SK-N-SH (cell line): ENCODE data around the gene KLHL33. TPM values are rescaled to one million over a fixed set of nuclear protein-coding genes. Genes with fewer than 3 reads are reported as not detected.
A peak's percentile ranks its signal among the peaks of the same experiment; 100 is the strongest.

Experiments
- CTCF ChIA-PET: fragments of 300-600, 350-600 bp; formaldehyde crosslinking; extraction: SDS; loops from one replicate; lab custom pipeline; 2021; lab: Yijun Ruan, JAX
- POLR2A ChIA-PET: fragments of 350-600 bp; sonication (Branson Sonifier 250); formaldehyde crosslinking; extraction: SDS; loops from one replicate; lab custom pipeline; 2020; ENCODE audit warnings: antibody characterized with exemption, inconsistent platforms; lab: Yijun Ruan, JAX
- DNase-seq: peaks from one replicate; pipeline ENCODE4 v3.0.0; 2012
- H2AFZ ChIP-seq: fragments of 200-600 bp; sonication (generic); 2 replicates; pipeline ENCODE4 v1.8.1; 2016; ENCODE audit warnings: antibody characterized with exemption, mild to moderate bottlenecking, low read depth
- H3F3A ChIP-seq: fragments of 200-600 bp; sonication (generic); replicated peaks from 2 replicates; pipeline ENCODE3; 2016; ENCODE audit warnings: antibody characterized with exemption, mild to moderate bottlenecking; ENCODE audit not compliant: insufficient read depth
- H3K27ac ChIP-seq, 2 experiments: fragments of 200-500 bp in 1 of 2; fragments of 200-600 bp in 1 of 2; sonication (Bioruptor generic) in 1 of 2; sonication (generic), shearing (Covaris generic) in 1 of 2; 2 replicates each; pipeline versions ENCODE4 v1.5.1 to v1.6.1; 2014 to 2016; ENCODE audit warnings: low read depth in 2 of 2, inconsistent platforms in 1 of 2, low read length in 1 of 2, mild to moderate bottlenecking in 1 of 2, mixed read lengths in 1 of 2
- H3K27me3 ChIP-seq: fragments of 200-600 bp; sonication (generic), shearing (Covaris generic); 2 replicates; pipeline ENCODE4 v1.6.1; 2016; ENCODE audit warnings: mixed run types; ENCODE audit not compliant: insufficient read depth
- H3K36me3 ChIP-seq, 2 experiments: fragments of 200-500 bp in 1 of 2; fragments of 200-600 bp in 1 of 2; sonication (Bioruptor generic) in 1 of 2; sonication (generic) in 1 of 2; replicated peaks in 1 of 2; 2 replicates each; pipeline versions ENCODE3 to v1.5.1; 2014 to 2016; ENCODE audit warnings: low read length in 1 of 2, mild to moderate bottlenecking in 1 of 2; ENCODE audit not compliant: insufficient read depth in 2 of 2, control insufficient read depth in 1 of 2
- H3K4me1 ChIP-seq, 2 experiments: fragments of 200-500 bp in 1 of 2; fragments of 200-600 bp in 1 of 2; sonication (Bioruptor generic) in 1 of 2; sonication (generic), shearing (Covaris generic) in 1 of 2; 2 replicates each; pipeline versions ENCODE4 v1.5.1 to v1.6.1; 2014 to 2016; ENCODE audit warnings: low read depth in 1 of 2, low read length in 1 of 2, mixed run types in 1 of 2; ENCODE audit not compliant: insufficient read depth in 2 of 2, control insufficient read depth in 1 of 2
- H3K4me2 ChIP-seq: fragments of 200-600 bp; sonication (generic), shearing (Covaris generic); 2 replicates; pipeline ENCODE4 v1.6.1; 2017; ENCODE audit warnings: mixed run types
- H3K4me3 ChIP-seq, 2 experiments: fragments of 200-500 bp in 1 of 2; fragments of 200-600 bp in 1 of 2; sonication (Bioruptor generic) in 1 of 2; sonication (generic), shearing (Covaris generic) in 1 of 2; 2 replicates each; pipeline versions ENCODE4 v1.5.1 to v1.8.1; 2014 to 2016; ENCODE audit warnings: low read depth in 2 of 2, inconsistent platforms in 1 of 2, low read length in 1 of 2, mild to moderate bottlenecking in 1 of 2, mixed read lengths in 1 of 2, moderate library complexity in 1 of 2
- H3K79me2 ChIP-seq: fragments of 200-600 bp; sonication (generic); 2 replicates; pipeline ENCODE4 v1.8.1; 2017; ENCODE audit warnings: mild to moderate bottlenecking; ENCODE audit not compliant: insufficient read depth
- H3K9ac ChIP-seq: fragments of 200-600 bp; sonication (generic); 2 replicates; pipeline ENCODE4 v1.6.1; 2017; ENCODE audit warnings: mixed run types
- H3K9me2 ChIP-seq: fragments of 200-600 bp; sonication (generic); 2 replicates; pipeline ENCODE4 v1.6.1; 2017; ENCODE audit warnings: mixed run types
- H3K9me3 ChIP-seq: fragments of 200-600 bp; sonication (generic); 2 replicates; pipeline ENCODE4 v1.6.1; 2017; ENCODE audit warnings: mixed run types, mild to moderate bottlenecking, moderate library complexity
- H4K20me1 ChIP-seq: fragments of 200-600 bp; sonication (generic); 2 replicates; pipeline ENCODE4 v1.6.1; 2017; ENCODE audit warnings: mild to moderate bottlenecking, mixed run types; ENCODE audit not compliant: insufficient read depth
- CHD2 ChIP-seq: fragments of 150-350 bp; IDR thresholded peaks from 2 replicates; pipeline ENCODE4 v1.6.1; 2018; ENCODE audit warnings: low read length; ENCODE audit not compliant: partially characterized antibody
- CTCF ChIP-seq: fragments of 200-600 bp; sonication (generic); IDR thresholded peaks from 2 replicates; pipeline ENCODE4 v1.6.1; 2017; ENCODE audit warnings: antibody characterized with exemption, mild to moderate bottlenecking, moderate library complexity
- IRF3 ChIP-seq: fragments of 150-350 bp; IDR thresholded peaks from 2 replicates; pipeline ENCODE4 v1.6.1; 2016; ENCODE audit warnings: mild to moderate bottlenecking, low read depth, low read length
- RAD21 ChIP-seq: IDR thresholded peaks from 2 replicates; pipeline ENCODE4 v1.6.1; 2012; ENCODE audit warnings: mild to moderate bottlenecking, low read length
- RCOR1 ChIP-seq: fragments of 150-350 bp; IDR thresholded peaks from 2 replicates; pipeline ENCODE4 v1.6.1; 2017; ENCODE audit warnings: antibody characterized with exemption, low read length
- SMC3 ChIP-seq: IDR thresholded peaks from 2 replicates; pipeline ENCODE4 v1.6.1; 2012; ENCODE audit warnings: low read depth, low read length, improper control_type of control experiment
- TCF12 ChIP-seq: IDR thresholded peaks from 2 replicates; pipeline ENCODE4 v1.4.0; 2012
- TEAD4 ChIP-seq: IDR thresholded peaks from 2 replicates; pipeline ENCODE4 v1.4.0; 2012; ENCODE audit warnings: mild to moderate bottlenecking, borderline replicate concordance; ENCODE audit not compliant: insufficient read depth
- WGBS: methylation state at CpG from one replicate; pipeline ENCODE4 v1.1.6; 2017; ENCODE audit warnings: low lambda C conversion rate; 5-methylcytosine and 5-hydroxymethylcytosine counted together
- polyA plus RNA-seq, 3 experiments: library from polyadenylated mRNA; depleted of rRNA; stranded (reverse); fragments of >200 nt; gene quantifications; 2 replicates each; pipeline ENCODE4 v1.2.3, GENCODE V29; 2012

Gene KLHL33
- polyA plus RNA-seq, 1 of the 3 experiments (the other 2 are of a cell fraction), result not detected

- Histone ChIP-seq H3K27ac (no peak overlapping the region), H3F3A (peaks cover 18% of the 10 kb centered on the region), H3K9me3 (no peaks in the 10 kb centered on the region), H3K9me2 (no peaks in the 10 kb centered on the region), H4K20me1 (no peaks in the 10 kb centered on the region), H3K36me3 (no peaks in the 10 kb centered on the region), H3K27me3 (no peaks in the 10 kb centered on the region; the same call in 1 of the 2 replicates), H3K4me2 (no peak overlapping the region), H3K9ac (no peak overlapping the region), H2AFZ (0 out of 2 replicates have a peak overlapping the region, but pooled peaks have one; percentile 57), H3K79me2 (peaks cover 16% of the 10 kb centered on the region), H3K4me3 (no peak overlapping the region), H3K4me1 (peaks cover 0 to 17% of the 10 kb centered on the region in 2 experiments; a peak in 2 of 4 replicates)
- no peak for DNase-seq
- TF ChIP-seq CHD2, result no peak
- 54% methylated on average over 2 of the region's 2 CpGs for WGBS
- ChIA-PET CTCF (interaction anchor here (0.6 to 3.3 kb wide), 25 partner anchors 9 to 191 kb away, joined by 3 to 19 read pairs (median 3); partner anchors contain the start of genes APEX1, KLHL33, OSGEP and PARP2), POLR2A (interaction anchor here (0.8 to 1.4 kb wide), 3 partner anchors 39 to 53 kb away, joined by 3 to 6 read pairs (median 3); partner anchors contain the start of genes APEX1 and OSGEP)
Observed at GRCh38 chr14:20416223-20416622, 19.7 kb downstream of the KLHL33 start.

- POLR2A ChIA-PET, result interaction anchor here (0.8 to 1.4 kb wide), 3 partner anchors 39 to 54 kb away, joined by 3 to 6 read pairs (median 3); partner anchors contain the start of genes APEX1 and OSGEP
Observed at GRCh38 chr14:20415782-20416206, 20.2 kb downstream of the KLHL33 start.

More at GRCh38 chr14:20415782-20416206, 20.2 kb downstream of the KLHL33 start:
- CTCF ChIA-PET, result interaction anchor here (0.6 to 3.3 kb wide), 28 partner anchors 9 to 194 kb away, joined by 3 to 19 read pairs (median 3); partner anchors contain the start of genes APEX1, KLHL33, OSGEP and PARP2
- Histone ChIP-seq H3K27me3 (no peaks in the 10 kb centered on the region), H3K27ac (no peak overlapping the region), H3K36me3 (no peaks in the 10 kb centered on the region), H3K9me2 (no peaks in the 10 kb centered on the region), H4K20me1 (no peaks in the 10 kb centered on the region), H3K4me2 (no peak overlapping the region), H3F3A (peaks cover 18% of the 10 kb centered on the region), H3K4me3 (no peak overlapping the region; a peak in 1 of 4 replicates), H3K9me3 (no peaks in the 10 kb centered on the region), H3K4me1 (peaks cover 0 to 17% of the 10 kb centered on the region in 2 experiments; a peak in 2 of 4 replicates), H3K9ac (no peak overlapping the region), H2AFZ (0 out of 2 replicates have a peak overlapping the region, but pooled peaks have one; percentile 57), H3K79me2 (peaks cover 20% of the 10 kb centered on the region)
- peak; percentile 50 for DNase-seq
- WGBS, result 53% methylated on average over 3 of the region's 3 CpGs
- no peak for TF ChIP-seq TCF12
- TF ChIP-seq IRF3, result no peak
- TF ChIP-seq TEAD4, result no peak
- no peak for TF ChIP-seq RCOR1
- TF ChIP-seq CTCF, result peak; percentile 76
- peak; percentile 65 for TF ChIP-seq RAD21
- TF ChIP-seq SMC3, result peak; percentile 42
